Left ventricle myocardium superior (tissue), 1 donor: ENCODE results near the gene R3HDM2. TPM values are rescaled to one million over a fixed set of nuclear protein-coding genes. Genes with fewer than 3 reads are reported as not detected.
A peak's percentile ranks its signal among the peaks of the same experiment; 100 is the strongest.
"Not testable (repeated sequence)": the region's sequence is repeated elsewhere in the genome, so short reads cannot be mapped to it uniquely, and the experiment has no call there.

ENCODE experiments used
- ATAC-seq: fragments of 200-7000 bp; cut with Tn5 transposase; one replicate; pipeline ENCODE4 v1.9.1; 2020; ENCODE audit warnings: mild to moderate bottlenecking, moderate library complexity
- DNase-seq: peaks from one replicate; pipeline ENCODE4 v3.0.0-alpha.2; 2020
- intact Hi-C: fragments of 100-400 bp; cut with micrococcal nuclease; formaldehyde crosslinking; loops from one replicate; pipeline ENCODE4 v1.11.0; 2022
- total RNA-seq: library from RNA; stranded (reverse); fragmentation: NEBNext Ultra II Directional; extraction: Animal tissue kit (Norgen Biotek cat#: 25700); gene quantifications from one replicate; pipeline ENCODE4 v1.2.1, GENCODE V29; 2021
- donor health status: DM: no; HTN: yes; CAD: no; lungs with severe emphysema.

Gene R3HDM2
- total RNA-seq, 1 donor from 2014 or later: 54.4 TPM

DNA sequence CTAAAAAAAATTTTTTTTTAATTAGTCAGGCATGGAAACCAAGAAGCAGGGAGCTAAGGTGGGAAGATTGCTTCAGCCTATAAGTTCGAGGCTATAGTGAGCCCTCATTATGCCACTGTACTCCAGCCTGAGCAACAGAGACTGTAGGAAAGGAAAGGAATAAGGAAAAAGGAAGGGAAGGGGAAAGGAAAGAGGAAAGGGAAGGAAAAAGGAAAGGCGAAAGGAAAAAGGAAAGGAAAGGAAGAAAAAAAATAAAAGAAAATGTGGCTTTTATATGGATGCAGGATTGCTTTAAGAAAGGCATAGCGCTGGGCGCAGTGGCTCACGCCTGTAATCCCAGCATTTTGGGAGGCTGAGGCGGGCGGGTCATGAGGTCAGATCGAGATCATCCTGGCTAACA is 70.4 kb downstream of the R3HDM2 start:
- intact Hi-C loops: no loop called here
- DNase-seq (no peak), ATAC-seq (no peak)

DNA sequence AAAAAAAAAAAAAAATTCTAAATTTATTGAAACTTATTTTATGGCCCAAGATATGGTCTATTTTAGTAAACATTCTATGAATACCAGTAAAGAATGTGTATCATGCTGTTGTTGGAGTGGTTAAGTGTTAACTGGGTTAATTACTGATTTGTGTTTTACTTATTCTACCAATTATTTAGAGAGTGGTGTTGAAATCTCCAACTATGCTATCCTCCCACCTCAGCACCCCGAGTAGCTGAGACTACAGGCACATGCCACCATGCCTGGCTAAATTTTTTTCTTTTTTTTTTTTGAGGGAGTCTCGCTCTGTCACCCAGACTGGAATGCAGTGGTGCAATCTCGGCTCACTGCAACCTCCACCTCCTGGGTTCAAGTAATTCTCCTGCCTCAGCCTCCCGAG is 72.2 kb downstream of the R3HDM2 start:
- DNase-seq (no peak), ATAC-seq (no peak)
- intact Hi-C loops: no loop called here

DNA sequence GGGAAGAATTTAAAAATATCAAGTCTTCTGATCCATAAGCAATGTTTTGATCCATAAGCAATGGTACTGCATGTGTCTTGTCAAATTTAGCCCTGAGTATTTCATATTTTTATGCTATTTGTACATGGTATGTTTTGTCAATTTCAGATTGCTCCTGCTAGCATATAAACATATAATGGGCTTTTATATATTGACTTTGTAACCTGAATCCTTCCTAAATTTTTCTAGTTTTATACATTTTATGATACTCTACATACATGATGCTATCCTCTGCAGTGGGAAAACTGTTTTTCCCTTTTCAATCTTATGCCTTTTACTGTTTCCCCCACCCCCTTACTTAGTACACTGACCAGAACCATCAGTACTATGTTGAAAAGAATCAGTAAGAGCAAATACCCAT is 75.1 kb downstream of the R3HDM2 start:
- intact Hi-C loops: no loop called here
- no peak for DNase-seq
- no peak for ATAC-seq

DNA sequence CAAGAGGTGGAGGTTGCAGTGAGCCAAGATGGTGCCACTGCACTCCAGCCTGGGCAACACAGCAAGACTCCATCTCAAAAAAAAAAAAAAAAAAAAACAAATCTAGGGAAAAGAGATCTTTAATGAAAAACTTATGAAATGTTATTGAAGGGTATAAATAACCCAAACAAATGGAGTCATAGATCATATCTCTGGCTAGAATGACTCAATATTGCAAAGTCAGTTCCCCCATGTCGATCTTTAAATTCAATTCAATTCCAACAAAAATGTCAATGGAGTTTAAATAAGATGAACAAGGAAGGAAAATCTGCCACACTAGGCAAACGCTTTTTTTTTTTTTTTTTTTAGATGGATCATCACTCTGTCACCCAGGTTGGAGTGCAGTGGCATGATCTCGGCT is 78.7 kb downstream of the R3HDM2 start:
- DNase-seq (no peak), ATAC-seq (no peak)
- intact Hi-C loops: no loop called here

DNA sequence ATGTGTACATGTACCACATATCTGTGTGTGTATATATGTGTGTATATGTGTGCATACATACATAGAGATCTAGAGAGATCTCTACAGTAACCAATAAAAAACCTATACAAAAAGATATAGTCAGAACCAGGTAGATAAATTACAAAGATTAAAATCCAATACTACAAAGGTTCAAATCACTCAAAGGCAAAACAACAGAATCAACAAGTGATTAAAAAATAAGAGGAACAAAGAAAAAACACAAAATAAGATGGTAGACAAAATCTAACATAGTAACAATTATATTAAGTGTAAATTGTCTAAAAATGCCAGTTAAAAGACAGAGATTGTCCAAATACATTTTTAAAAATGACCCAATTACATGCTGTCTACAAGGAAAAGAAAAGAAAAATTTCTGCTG is 83.6 kb downstream of the R3HDM2 start:
- ATAC-seq: no peak
- intact Hi-C loops: no loop called here

GRCh38 chr12:57343703-57344378 is 87.0 kb downstream of the R3HDM2 start:
- no peak for DNase-seq
- no peak for ATAC-seq
- intact Hi-C loops: no loop called here

More for the DNA sequence above, 83.6 kb downstream of the R3HDM2 start:
- no peak for DNase-seq

GRCh38 chr12:57342207-57342691 is 88.6 kb downstream of the R3HDM2 start:
- ATAC-seq (peak; percentile 76), DNase-seq (peak; percentile 36)

GRCh38 chr12:57341275-57341990 is 89.4 kb downstream of the R3HDM2 start:
- DNase-seq: no peak
- peak; percentile 51 for ATAC-seq
- intact Hi-C loops: no loop called here

More at GRCh38 chr12:57342207-57342691, 88.6 kb downstream of the R3HDM2 start:
- intact Hi-C loops: no loop called here

DNA sequence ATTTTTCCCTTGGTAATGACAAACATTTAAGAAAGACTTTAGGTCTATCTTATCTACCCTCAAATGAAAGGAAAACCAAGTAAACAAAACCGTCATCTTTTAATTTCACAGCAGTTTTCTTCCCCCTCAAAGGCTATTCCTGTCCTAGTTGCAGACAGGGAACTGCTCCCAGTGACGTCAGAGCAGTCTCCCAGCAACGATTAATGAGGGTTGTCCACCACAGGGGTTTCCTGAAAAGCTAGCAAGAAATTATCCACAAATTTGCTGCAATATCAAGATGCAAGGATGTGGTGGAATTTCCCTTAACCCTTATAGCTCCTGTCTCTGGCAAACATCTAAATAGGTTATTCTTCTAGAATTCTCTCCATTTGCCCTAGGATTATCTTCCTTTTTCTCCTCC is 90.7 kb downstream of the R3HDM2 start:
- ATAC-seq: peak; percentile 78
- intact Hi-C loops: no loop called here

DNA sequence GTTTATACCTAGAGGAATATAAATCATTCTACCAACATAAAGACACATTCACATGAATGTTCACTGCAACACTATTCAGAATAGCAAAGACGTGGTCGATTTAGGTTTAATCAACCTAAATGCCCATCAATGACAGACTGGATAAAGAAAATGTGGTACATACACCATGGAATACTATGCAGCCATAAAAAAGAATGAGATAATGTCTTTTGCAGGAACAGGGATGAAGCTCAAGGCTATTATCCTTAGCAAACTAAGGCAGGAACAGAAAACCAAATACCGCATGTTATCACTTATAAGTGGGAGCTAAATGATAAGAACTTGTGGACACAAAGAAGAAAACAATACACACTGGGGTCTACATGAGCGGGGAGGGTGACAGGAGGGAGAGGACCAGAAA is 94.5 kb downstream of the R3HDM2 start:
- DNase-seq, intact Hi-C loops, ATAC-seq: not testable (repeated sequence)

More for the DNA sequence above, 90.7 kb downstream of the R3HDM2 start:
- DNase-seq: peak; percentile 44

GRCh38 chr12:57334219-57334618 is 96.6 kb downstream of the R3HDM2 start:
- ATAC-seq: no peak

DNA sequence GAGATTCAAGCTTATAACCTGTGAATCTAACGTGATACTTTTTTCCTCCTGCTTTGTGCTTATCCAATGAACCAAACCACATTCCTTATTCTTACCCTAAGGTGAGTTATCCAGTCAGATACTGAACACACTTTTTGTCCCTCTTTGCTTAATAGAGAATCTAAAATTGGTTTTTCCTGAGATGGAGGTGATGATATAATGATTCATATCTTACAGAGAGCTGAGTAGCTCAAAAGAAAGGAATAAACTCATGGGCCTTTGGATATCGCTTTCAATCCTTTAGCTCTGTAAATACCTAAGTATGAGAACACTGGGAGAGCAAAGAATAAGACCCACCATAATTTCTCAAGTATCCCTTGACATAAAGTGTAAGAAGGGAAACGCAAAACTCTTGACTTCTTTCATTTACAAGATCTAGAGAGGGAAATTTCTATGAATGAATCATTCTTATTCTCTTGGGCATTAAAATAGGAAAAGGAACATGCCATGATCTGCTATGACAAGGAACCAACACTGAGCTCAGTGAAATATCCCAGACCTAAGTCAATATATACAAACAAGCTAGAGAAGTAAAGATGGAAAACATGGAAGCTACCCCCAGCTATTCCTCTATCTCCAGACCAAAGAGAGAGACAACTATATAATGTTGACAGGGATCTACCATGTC is 98.1 kb downstream of the R3HDM2 start:
- no peak for ATAC-seq
- DNase-seq: no peak
- intact Hi-C loops: no loop called here

More at GRCh38 chr12:57334219-57334618, 96.6 kb downstream of the R3HDM2 start:
- intact Hi-C loops: no loop called here
- DNase-seq: no peak

DNA sequence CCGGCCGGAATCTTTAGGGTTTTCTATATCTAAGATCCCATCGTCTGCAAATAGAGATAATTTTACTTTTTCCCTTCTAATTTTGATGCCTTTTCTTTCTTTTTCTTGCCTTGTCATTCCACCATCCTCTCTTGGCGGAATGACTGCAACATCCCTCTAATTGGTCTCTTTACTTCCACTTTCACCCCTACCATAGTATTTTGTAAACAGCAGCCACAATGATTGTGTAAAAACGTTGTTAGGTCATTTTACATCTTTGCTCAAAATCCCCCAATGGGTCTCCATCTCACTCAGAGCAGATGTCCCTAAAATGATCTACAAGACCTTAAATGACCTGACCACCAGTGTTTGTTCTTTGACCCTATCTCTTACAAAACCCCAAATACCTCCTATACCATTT is 99.9 kb downstream of the R3HDM2 start:
- no peak for ATAC-seq
- no peak for DNase-seq
- intact Hi-C loops: no loop called here

DNA sequence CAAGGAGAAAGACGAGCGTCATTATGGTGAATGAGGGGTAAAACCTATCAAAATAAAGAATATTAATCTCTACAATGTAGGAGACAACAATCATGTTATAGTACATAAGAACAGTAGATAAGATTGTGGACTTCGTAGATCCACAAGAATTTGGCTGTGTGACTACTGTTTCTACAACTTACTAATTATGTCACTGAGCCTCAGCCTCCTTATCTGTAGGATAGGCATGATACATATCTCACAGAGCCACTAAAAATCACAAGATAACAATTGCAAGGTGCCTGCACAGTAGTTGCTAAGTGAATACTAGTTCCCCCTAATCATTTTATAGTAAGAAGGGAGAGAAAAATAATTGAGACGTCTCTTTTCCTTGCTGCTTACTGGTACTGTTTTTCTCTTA is 101.6 kb downstream of the R3HDM2 start:
- intact Hi-C loops: no loop called here
- no peak for ATAC-seq
- DNase-seq: no peak

DNA sequence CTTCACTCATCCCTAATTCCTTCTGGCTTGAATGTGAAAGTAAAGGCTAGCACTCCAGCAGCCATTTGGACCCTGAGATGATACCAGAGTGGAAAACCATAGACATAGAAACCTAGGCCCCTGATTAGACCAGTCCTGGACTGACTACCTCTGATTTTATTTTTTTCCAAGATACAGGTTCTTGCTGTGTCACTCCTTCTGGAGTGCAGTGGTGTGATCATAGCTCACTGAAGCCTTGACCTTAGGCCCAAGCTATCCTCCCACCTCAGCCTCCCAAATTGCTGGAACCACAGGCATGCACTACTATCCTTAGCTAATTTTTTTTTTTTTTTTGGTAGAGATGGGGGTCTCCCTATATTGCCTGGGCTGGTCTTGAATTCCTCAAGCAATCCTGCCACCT is 105.4 kb downstream of the R3HDM2 start:
- ATAC-seq: no peak
- intact Hi-C loops: no loop called here
- DNase-seq: no peak

GRCh38 chr12:57323416-57323815 is 107.4 kb downstream of the R3HDM2 start:
- no peak for DNase-seq
- no peak for ATAC-seq
- intact Hi-C loops: no loop called here

- intact Hi-C loops: no loop called here
- DNase-seq (no peak), ATAC-seq (no peak)
These were observed 110.2 kb downstream of the R3HDM2 start for GRCh38 chr12:57320639-57321038.

- DNase-seq: no peak
- peak; percentile 41 for ATAC-seq
- intact Hi-C loops: no loop called here
These were observed 111.0 kb downstream of the R3HDM2 start for GRCh38 chr12:57319678-57320469.

- ATAC-seq: no peak
- intact Hi-C loops: no loop called here
- DNase-seq: no peak
These were observed 115.2 kb downstream of the R3HDM2 start for GRCh38 chr12:57315681-57316080.
